DMS53 treated with DMSO at 0.1 percent for 48 hours (cell line): ENCODE measurements around the gene GALNT10.
A peak's percentile ranks its signal among the peaks of the same experiment; 100 is the strongest.

Source experiments
- DNase-seq: peaks from one replicate; lab custom pipeline; 2025; ENCODE audit not compliant: unreplicated experiment; lab: John Stamatoyannopoulos, UW

The GALNT10 gene

GRCh38 chr5:154429341-154429740 lies 238.8 kb downstream of the GALNT10 start:
- DNase-seq: no peak

- no peak for DNase-seq
Measured at GRCh38 chr5:154430466-154430865, 239.9 kb downstream of the GALNT10 start.

- DNase-seq: no peak
Measured at GRCh38 chr5:154430961-154431630, 240.6 kb downstream of the GALNT10 start.

- DNase-seq: no peak
Measured at GRCh38 chr5:154435226-154435625, 244.7 kb downstream of the GALNT10 start.

- DNase-seq: no peak
Measured at GRCh38 chr5:154437281-154437965, 246.9 kb downstream of the GALNT10 start.

GRCh38 chr5:154440540-154440939 lies 250.0 kb downstream of the GALNT10 start:
- no peak for DNase-seq

GRCh38 chr5:154442801-154443200 lies 252.3 kb downstream of the GALNT10 start:
- no peak for DNase-seq

GRCh38 chr5:154444556-154445421 lies 254.3 kb downstream of the GALNT10 start:
- no peak for DNase-seq

GRCh38 chr5:154445422-154446194 lies 255.1 kb downstream of the GALNT10 start, which contains the start of gene SAP30L:
Gene SAP30L, plus strand, starts transcription at chr5:154445997. Its CDS starts 608 bp downstream, at chr5:154446605.
- peak; percentile 89 for DNase-seq

GRCh38 chr5:154446195-154447088 lies 255.9 kb downstream of the GALNT10 start:
- peak; percentile 24 for DNase-seq

- DNase-seq: no peak
Measured at GRCh38 chr5:154447089-154447725, 256.7 kb downstream of the GALNT10 start.

- no peak for DNase-seq
Measured at GRCh38 chr5:154449786-154450185, 259.3 kb downstream of the GALNT10 start.

GRCh38 chr5:154451957-154452356 lies 261.4 kb downstream of the GALNT10 start:
- DNase-seq: no peak

GRCh38 chr5:154455585-154455984 lies 265.1 kb downstream of the GALNT10 start:
- DNase-seq: no peak

- DNase-seq: no peak
Measured at GRCh38 chr5:154456540-154456939, 266.0 kb downstream of the GALNT10 start.

GRCh38 chr5:154459015-154459414 lies 268.5 kb downstream of the GALNT10 start:
- no peak for DNase-seq

- DNase-seq: no peak
Measured at GRCh38 chr5:154460172-154460571, 269.6 kb downstream of the GALNT10 start.

GRCh38 chr5:154461531-154461930 lies 271.0 kb downstream of the GALNT10 start:
- DNase-seq: no peak

- DNase-seq: no peak
Measured at GRCh38 chr5:154464438-154464837, 273.9 kb downstream of the GALNT10 start.
